Karpas-422 (cell line): ENCODE data around the gene F8A2. TPM values are rescaled to one million over a fixed set of nuclear protein-coding genes. Genes with fewer than 3 reads are reported as not detected.
"Not testable (repeated sequence)": the region's sequence is repeated elsewhere in the genome, so short reads cannot be mapped to it uniquely, and the experiment has no call there.

ENCODE experiments used
- DNase-seq: peaks from one replicate; pipeline ENCODE4 v3.0.0-alpha.2; 2015
- H2AFZ ChIP-seq: fragments of 200-600 bp; sonication (generic); 2 replicates; pipeline ENCODE4 v1.6.1; 2014; ENCODE audit warnings: antibody characterized with exemption, low read length, mixed read lengths
- H3K27ac ChIP-seq: fragments of 200-600 bp; sonication (generic); 2 replicates; pipeline ENCODE4 v1.5.1; 2014; ENCODE audit warnings: mild to moderate bottlenecking, low read length, moderate library complexity
- H3K27me3 ChIP-seq: fragments of 200-600 bp; sonication (generic); 2 replicates; pipeline ENCODE4 v1.6.1; 2014; ENCODE audit warnings: low read length, mixed read lengths
- H3K36me3 ChIP-seq: fragments of 200-600 bp; sonication (generic); 2 replicates; pipeline ENCODE4 v1.6.1; 2014; ENCODE audit warnings: low read length, mixed read lengths; ENCODE audit not compliant: insufficient read depth
- H3K4me1 ChIP-seq: fragments of 200-600 bp; sonication (generic); 2 replicates; pipeline ENCODE4 v1.6.1; 2014; ENCODE audit warnings: mild to moderate bottlenecking, low read length, mixed read lengths
- H3K4me2 ChIP-seq: fragments of 200-600 bp; sonication (generic); 2 replicates; pipeline ENCODE4 v1.6.1; 2014; ENCODE audit warnings: low read length, low read depth, mild to moderate bottlenecking; ENCODE audit not compliant: poor library complexity, severe bottlenecking
- H3K4me3 ChIP-seq: fragments of 200-600 bp; sonication (generic); 2 replicates; pipeline ENCODE4 v1.5.1; 2014; ENCODE audit warnings: mild to moderate bottlenecking, antibody characterized with exemption, low read length, mixed read lengths
- H3K79me2 ChIP-seq: fragments of 200-600 bp; sonication (generic); 2 replicates; pipeline ENCODE4 v1.6.1; 2014; ENCODE audit warnings: mild to moderate bottlenecking, low read length, mixed read lengths
- H3K9ac ChIP-seq: fragments of 200-600 bp; sonication (generic); 2 replicates; pipeline ENCODE4 v1.6.0; 2014; ENCODE audit warnings: low read length
- H3K9me2 ChIP-seq: fragments of 200-600 bp; sonication (generic), shearing (Covaris generic); replicated peaks from 2 replicates; pipeline ENCODE4 v1.6.0; 2014; ENCODE audit warnings: mild to moderate bottlenecking, low read length, moderate library complexity; ENCODE audit not compliant: insufficient read depth
- H3K9me3 ChIP-seq: fragments of 300-700, 200-600 bp; sonication (generic); 2 replicates; pipeline ENCODE4 v1.6.1; 2014; ENCODE audit warnings: low read length, mixed read lengths
- H4K20me1 ChIP-seq: fragments of 200-600 bp; sonication (generic); 2 replicates; pipeline ENCODE4 v1.6.1; 2014; ENCODE audit warnings: mild to moderate bottlenecking, antibody characterized with exemption, low read length, low read depth; ENCODE audit not compliant: insufficient read depth
- total RNA-seq: library from RNA; depleted of rRNA; stranded (reverse); fragments of >200 nt; shearing (Covaris generic); gene quantifications from 2 replicates; pipeline ENCODE4 v1.2.3, GENCODE V29; 2014; ENCODE audit warnings: low replicate concordance; rRNA removed

Gene F8A2
- total RNA-seq = not detected in 2 replicates

GRCh38 chrX:155381843-155382528 is at the start of gene F8A2:
Gene F8A2, plus strand, starts transcription at chrX:155382095. Its CDS starts 20 bp downstream, at chrX:155382115.
- DNase-seq, H3K79me2 ChIP-seq, H3K9me3 ChIP-seq, H4K20me1 ChIP-seq, H3K27me3 ChIP-seq, H3K36me3 ChIP-seq, H3K4me2 ChIP-seq, H3K4me1 ChIP-seq, H3K4me3 ChIP-seq, H3K27ac ChIP-seq, H3K9me2 ChIP-seq, H3K9ac ChIP-seq, H2AFZ ChIP-seq: not testable (repeated sequence)

- Histone ChIP-seq H3K4me3 (no peak overlapping the region), H3K4me2 (no peak overlapping the region), H2AFZ (no peak overlapping the region)
These were observed 48.3 kb upstream of the F8A2 start for GRCh38 chrX:155333544-155334100.

GRCh38 chrX:155334486-155335336 is 47.2 kb upstream of the F8A2 start, which contains the start of gene CLIC2:
Gene CLIC2, minus strand, starts transcription at chrX:155334614. Its CDS starts 187 bp downstream, at chrX:155334427.
- no peaks in the 10 kb centered on the region for H3K4me1 ChIP-seq
- no peak within 1 kb of the TSS for H3K4me2 ChIP-seq
- H3K36me3 ChIP-seq = no peaks in the 10 kb centered on the region
- no peaks in the 10 kb centered on the region for H3K79me2 ChIP-seq
- no peak within 1 kb of the TSS for H3K4me3 ChIP-seq
- no peaks in the 10 kb centered on the region for H3K9me3 ChIP-seq
- H4K20me1 ChIP-seq = no peaks in the 10 kb centered on the region
- H2AFZ ChIP-seq = no peak within 1 kb of the TSS
- H3K9me2 ChIP-seq = no peaks in the 10 kb centered on the region
- no peak for DNase-seq
- no peak within 1 kb of the TSS for H3K9ac ChIP-seq
- no peaks in the 10 kb centered on the region for H3K27me3 ChIP-seq
- H3K27ac ChIP-seq = no peak within 1 kb of the TSS

More at GRCh38 chrX:155333544-155334100, 48.3 kb upstream of the F8A2 start:
- no peaks in the 10 kb centered on the region for H3K9me3 ChIP-seq
- H3K9ac ChIP-seq = no peak overlapping the region
- no peaks in the 10 kb centered on the region for H3K27me3 ChIP-seq
- no peaks in the 10 kb centered on the region for H3K79me2 ChIP-seq
- no peak for DNase-seq
- H4K20me1 ChIP-seq = no peaks in the 10 kb centered on the region
- no peaks in the 10 kb centered on the region for H3K9me2 ChIP-seq
- no peak overlapping the region for H3K27ac ChIP-seq
- H3K36me3 ChIP-seq = no peaks in the 10 kb centered on the region
- H3K4me1 ChIP-seq = no peaks in the 10 kb centered on the region

GRCh38 chrX:155335337-155335712 is 46.6 kb upstream of the F8A2 start:
- not testable (repeated sequence) for H3K4me1 ChIP-seq, H4K20me1 ChIP-seq, H3K36me3 ChIP-seq, H2AFZ ChIP-seq, H3K9ac ChIP-seq, H3K27me3 ChIP-seq, H3K9me3 ChIP-seq, DNase-seq, H3K79me2 ChIP-seq, H3K9me2 ChIP-seq, H3K27ac ChIP-seq, H3K4me2 ChIP-seq, H3K4me3 ChIP-seq

DNA sequence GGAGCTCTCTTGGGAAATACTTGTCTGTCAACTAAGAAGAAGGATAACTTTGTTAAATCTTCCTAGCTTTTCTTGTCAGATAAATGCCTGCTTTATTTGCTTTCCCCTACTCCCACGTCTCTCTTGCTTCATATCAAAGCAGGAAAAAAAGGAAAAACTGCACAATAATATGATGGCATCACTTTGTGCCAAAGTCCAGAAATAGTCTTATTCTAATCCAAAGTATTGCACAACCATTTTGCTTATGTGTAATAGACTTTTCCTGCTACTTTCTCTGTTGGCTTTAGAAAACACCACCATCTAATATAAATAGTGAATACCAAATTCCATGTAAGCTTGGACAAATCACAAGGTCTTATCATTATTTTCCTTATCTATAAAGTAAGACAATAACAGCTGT is 36.2 kb upstream of the F8A2 start:
- H2AFZ ChIP-seq, H3K4me1 ChIP-seq, H3K27ac ChIP-seq, H3K79me2 ChIP-seq, H3K27me3 ChIP-seq, H3K9ac ChIP-seq, H3K36me3 ChIP-seq, H3K4me2 ChIP-seq, H4K20me1 ChIP-seq, H3K9me2 ChIP-seq, H3K9me3 ChIP-seq, H3K4me3 ChIP-seq, DNase-seq: not testable (repeated sequence)

- not testable (repeated sequence) for H3K4me1 ChIP-seq, H4K20me1 ChIP-seq, H3K4me2 ChIP-seq, H3K27me3 ChIP-seq, H3K4me3 ChIP-seq, H3K79me2 ChIP-seq, H3K9me3 ChIP-seq, H2AFZ ChIP-seq, H3K27ac ChIP-seq, H3K36me3 ChIP-seq, H3K9ac ChIP-seq, DNase-seq, H3K9me2 ChIP-seq
These were observed 32.4 kb upstream of the F8A2 start for GRCh38 chrX:155349448-155349847.

DNA sequence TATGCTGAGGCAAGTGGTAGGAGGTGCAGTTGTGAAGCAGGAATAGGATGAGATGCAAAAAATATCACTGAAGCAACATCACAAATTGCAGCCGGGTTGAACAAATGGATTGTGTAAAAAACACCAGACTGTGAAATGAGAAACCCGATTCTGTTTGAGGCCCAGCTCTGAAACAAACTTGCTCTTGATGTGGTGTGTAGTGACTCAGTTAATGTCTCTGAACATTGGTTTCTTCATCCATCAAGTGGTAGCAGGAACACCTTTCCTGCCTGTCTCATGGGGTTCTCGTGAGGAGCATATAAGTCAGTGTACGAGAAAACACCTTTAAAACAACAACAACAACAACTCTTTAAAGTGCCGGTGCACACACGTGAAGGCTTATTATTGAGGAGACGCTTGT is 18.2 kb upstream of the F8A2 start:
- H3K4me3 ChIP-seq, H2AFZ ChIP-seq, H3K9ac ChIP-seq, H3K27ac ChIP-seq, H3K4me1 ChIP-seq, H4K20me1 ChIP-seq, H3K9me3 ChIP-seq, H3K27me3 ChIP-seq, H3K4me2 ChIP-seq, H3K9me2 ChIP-seq, H3K79me2 ChIP-seq, H3K36me3 ChIP-seq, DNase-seq: not testable (repeated sequence)

- not testable (repeated sequence) for H3K79me2 ChIP-seq, H3K27ac ChIP-seq, H3K9ac ChIP-seq, H3K9me3 ChIP-seq, H3K4me3 ChIP-seq, H3K27me3 ChIP-seq, H3K9me2 ChIP-seq, H4K20me1 ChIP-seq, H3K36me3 ChIP-seq, DNase-seq, H3K4me1 ChIP-seq, H3K4me2 ChIP-seq, H2AFZ ChIP-seq
These were observed 8.0 kb upstream of the F8A2 start for GRCh38 chrX:155373777-155374458.
